RWPE1 (cell line): ENCODE measurements around the gene P2RY14.
A peak's percentile ranks its signal among the peaks of the same experiment; 100 is the strongest.
"Not testable (repeated sequence)": the region's sequence is repeated elsewhere in the genome, so short reads cannot be mapped to it uniquely, and the experiment has no call there.

Source experiments
- CTCF ChIA-PET: fragments of 350-600 bp; sonication (Branson Sonifier 250); formaldehyde crosslinking; extraction: SDS; loops from one replicate; lab custom pipeline; 2021; lab: Yijun Ruan, JAX
- POLR2A ChIA-PET: fragments of 400-600 bp; formaldehyde crosslinking; extraction: SDS; loops from one replicate; lab custom pipeline; 2020; ENCODE audit warnings: antibody characterized with exemption; ENCODE audit not compliant: low non-redundant PET; lab: Yijun Ruan, JAX
- DNase-seq: peaks from one replicate; pipeline ENCODE4 v3.0.0; 2012; ENCODE audit warnings: low spot score
- H3K27ac ChIP-seq: fragments of 450-650 bp; 2 replicates; pipeline ENCODE4 v1.5.1; 2017
- TF ChIP-seq, protein P1 (sequence below): fragments of 450-650 bp; conservative IDR thresholded peaks from 2 replicates; pipeline ENCODE4 v1.5.1; 2017; ENCODE audit warnings: low read depth, mild to moderate bottlenecking

The P2RY14 gene

GRCh38 chr3:151175952-151176351, 102.4 kb downstream of the P2RY14 start:
- no peak for DNase-seq
- ChIA-PET CTCF (no interaction called here), POLR2A (no interaction called here)
- H3K27ac ChIP-seq = no peak overlapping the region
- TF ChIP-seq, protein P1, sequence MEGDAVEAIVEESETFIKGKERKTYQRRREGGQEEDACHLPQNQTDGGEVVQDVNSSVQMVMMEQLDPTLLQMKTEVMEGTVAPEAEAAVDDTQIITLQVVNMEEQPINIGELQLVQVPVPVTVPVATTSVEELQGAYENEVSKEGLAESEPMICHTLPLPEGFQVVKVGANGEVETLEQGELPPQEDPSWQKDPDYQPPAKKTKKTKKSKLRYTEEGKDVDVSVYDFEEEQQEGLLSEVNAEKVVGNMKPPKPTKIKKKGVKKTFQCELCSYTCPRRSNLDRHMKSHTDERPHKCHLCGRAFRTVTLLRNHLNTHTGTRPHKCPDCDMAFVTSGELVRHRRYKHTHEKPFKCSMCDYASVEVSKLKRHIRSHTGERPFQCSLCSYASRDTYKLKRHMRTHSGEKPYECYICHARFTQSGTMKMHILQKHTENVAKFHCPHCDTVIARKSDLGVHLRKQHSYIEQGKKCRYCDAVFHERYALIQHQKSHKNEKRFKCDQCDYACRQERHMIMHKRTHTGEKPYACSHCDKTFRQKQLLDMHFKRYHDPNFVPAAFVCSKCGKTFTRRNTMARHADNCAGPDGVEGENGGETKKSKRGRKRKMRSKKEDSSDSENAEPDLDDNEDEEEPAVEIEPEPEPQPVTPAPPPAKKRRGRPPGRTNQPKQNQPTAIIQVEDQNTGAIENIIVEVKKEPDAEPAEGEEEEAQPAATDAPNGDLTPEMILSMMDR = no peak

DNA sequence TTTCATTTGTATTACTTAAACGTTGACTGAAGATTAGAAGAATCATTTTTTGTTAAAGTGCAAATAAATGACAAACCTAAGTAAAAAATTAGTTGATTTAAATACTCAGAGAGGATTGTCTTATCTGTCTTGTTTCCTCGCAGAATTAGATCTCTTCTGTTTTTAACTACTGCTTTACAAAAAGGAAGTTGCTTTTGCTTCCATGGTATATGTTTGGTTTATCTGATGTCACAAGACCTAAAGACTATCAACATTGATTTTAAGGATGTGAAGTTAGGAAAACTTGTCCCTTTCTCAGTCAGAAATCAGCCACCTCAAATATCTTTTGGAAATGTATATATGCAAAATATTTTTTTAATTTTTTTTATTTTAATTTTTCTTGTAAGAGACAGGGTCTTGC, 104.0 kb downstream of the P2RY14 start:
- no peak overlapping the region for H3K27ac ChIP-seq
- POLR2A ChIA-PET = no interaction called here
- DNase-seq = no peak
- TF ChIP-seq, protein P1 = no peak
- CTCF ChIA-PET = no interaction called here

DNA sequence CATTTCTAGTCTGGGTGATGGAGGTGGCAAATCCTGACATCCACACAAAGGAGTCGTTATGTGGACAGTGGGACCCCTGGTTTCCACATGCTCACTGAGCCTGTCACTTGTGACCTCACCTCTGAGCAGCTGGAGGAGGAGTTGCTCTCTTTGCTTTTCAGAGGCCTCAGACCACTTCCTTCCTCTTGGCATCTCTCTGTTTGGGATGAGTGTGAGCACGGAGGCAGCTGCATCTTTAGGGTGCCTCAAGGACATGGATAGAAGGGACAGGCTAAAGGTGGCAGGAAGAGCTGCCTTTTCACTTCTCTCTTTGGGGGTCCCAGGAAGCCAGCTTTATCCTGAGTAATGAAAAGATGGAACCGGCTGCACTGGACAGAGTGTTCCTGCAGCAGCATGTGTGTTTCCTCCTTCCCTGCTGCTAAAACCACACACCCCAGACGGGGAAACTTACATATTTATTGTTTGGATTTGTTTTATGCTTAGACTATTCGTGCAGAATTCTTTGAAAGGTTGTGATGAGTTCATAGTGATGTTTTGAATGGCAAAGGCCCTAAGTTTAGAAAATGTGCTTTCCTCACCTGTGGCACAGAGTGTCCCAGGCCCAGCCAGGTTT, 107.1 kb downstream of the P2RY14 start:
- H3K27ac ChIP-seq = no peak overlapping the region
- ChIA-PET POLR2A (no interaction called here), CTCF (interaction anchor here (1.0 kb wide), 1 partner anchor 111 kb away, joined by 4 read pairs; no protein-coding TSS in a partner anchor)
- no peak for DNase-seq
- TF ChIP-seq, protein P1 = no peak

- CTCF ChIA-PET = interaction anchor here (0.7 to 2.4 kb wide), 2 partner anchors 66 to 111 kb away, joined by 4 to 22 read pairs; no protein-coding TSS in a partner anchor
- H3K27ac ChIP-seq, DNase-seq, POLR2A ChIA-PET: not testable (repeated sequence)
These were observed 108.2 kb downstream of the P2RY14 start for GRCh38 chr3:151169948-151170679.

DNA sequence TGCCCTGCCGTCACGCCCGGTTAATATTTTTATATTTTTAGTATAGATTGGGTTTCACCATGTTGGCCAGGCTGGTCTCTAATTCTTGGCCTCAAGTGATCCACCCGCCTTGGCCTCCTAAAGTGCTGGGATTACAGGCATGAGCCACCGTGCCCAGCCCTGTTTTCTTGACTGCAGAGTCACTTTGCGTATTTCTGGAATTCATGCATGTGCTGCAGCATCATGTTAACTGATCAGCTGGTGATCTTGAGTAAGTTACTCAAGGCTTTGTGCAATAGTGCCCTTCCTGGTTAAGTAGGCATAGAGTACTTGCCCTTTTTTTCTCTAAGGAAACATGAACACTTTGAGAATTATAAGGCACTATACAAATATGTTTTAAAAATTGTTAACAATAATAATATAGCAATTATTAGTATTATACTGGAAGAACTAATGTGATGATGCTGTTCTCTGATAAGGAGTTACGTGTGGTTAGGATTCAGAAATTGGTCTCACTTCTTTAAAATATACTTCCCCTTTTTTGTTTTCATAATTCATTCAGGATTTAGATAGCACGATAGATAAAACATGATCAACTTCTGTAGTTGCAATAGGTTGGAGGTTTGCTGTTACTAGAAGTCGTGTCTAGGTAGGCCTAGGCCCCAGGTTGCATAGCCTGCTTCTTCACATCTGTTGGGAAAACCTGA, 108.9 kb downstream of the P2RY14 start:
- POLR2A ChIA-PET = no interaction called here
- CTCF ChIA-PET = interaction anchor here (0.6 to 2.4 kb wide), 5 partner anchors 110 to 259 kb away, joined by 3 to 22 read pairs (median 4); partner anchors contain the start of gene P2RY14
- TF ChIP-seq, protein P1 = no peak
- no peak for DNase-seq
- H3K27ac ChIP-seq = no peak overlapping the region

GRCh38 chr3:151168269-151169094, 109.9 kb downstream of the P2RY14 start:
- POLR2A ChIA-PET = no interaction called here
- peak; percentile 63 for DNase-seq
- H3K27ac ChIP-seq = no peak overlapping the region

More at GRCh38 chr3:151168269-151169094, 109.9 kb downstream of the P2RY14 start:
- CTCF ChIA-PET = interaction anchor here (0.6 to 2.4 kb wide), 34 partner anchors 10 to 731 kb away, joined by 3 to 22 read pairs (median 4); partner anchors contain the start of genes IGSF10 and P2RY14
- TF ChIP-seq, protein P1 = peak; percentile 87
